Caco-2 (cell line): Measurements from ENCODE around the gene CHERP. TPM values are rescaled to one million over a fixed set of nuclear protein-coding genes. Genes with fewer than 3 reads are reported as not detected.

Source experiments
- BruUV-seq: library from RNA; stranded (reverse); fragments of 400-500 nt; replicated peaks from 2 replicates; lab custom pipeline; 2021; lab: Mats Ljungman, UMichigan
- CTCF ChIA-PET: fragments of 300-600 bp; sonication (Branson Sonifier 250); formaldehyde crosslinking; loops from one replicate; lab custom pipeline; 2022; ENCODE audit warnings: antibody characterized with exemption; lab: Charles Lee
- POLR2A ChIA-PET: fragments of 300-600 bp; sonication (Branson Sonifier 250); formaldehyde crosslinking; loops from one replicate; lab custom pipeline; 2022; ENCODE audit warnings: antibody characterized with exemption; lab: Charles Lee
- DNase-seq, 2 experiments: peaks; one replicate each; pipeline versions ENCODE4 v3.0.0 to v3.0.0-alpha.2; 2020 to 2022
- H3K27me3 ChIP-seq: replicated peaks from 2 replicates; pipeline ENCODE4 v1.6.0; 2011; ENCODE audit warnings: low read length; ENCODE audit not compliant: control insufficient read depth, insufficient read depth
- H3K36me3 ChIP-seq: 2 replicates; pipeline ENCODE4 v1.5.1; 2011; ENCODE audit warnings: low read length; ENCODE audit not compliant: control insufficient read depth, insufficient read depth
- H3K4me1 ChIP-seq: fragments of 250-450 bp; sonication (Bioruptor Pico); 2 replicates; pipeline ENCODE4 v1.5.1; 2020; ENCODE audit warnings: mild to moderate bottlenecking
- H3K4me3 ChIP-seq: 2 replicates; pipeline ENCODE4 v1.5.1; 2011; ENCODE audit warnings: low read depth, mild to moderate bottlenecking, control low read depth, low read length
- H3K9me3 ChIP-seq: fragments of 250-450 bp; sonication (Bioruptor Pico); 2 replicates; pipeline ENCODE4 v1.5.1; 2020; ENCODE audit warnings: mild to moderate bottlenecking, moderate library complexity
- H3K27ac Mint-ChIP-seq: one replicate; pipeline ENCODE4 v1.8.0; 2022; ENCODE audit warnings: mixed read lengths; ENCODE audit not compliant: unreplicated experiment
- H3K27me3 Mint-ChIP-seq: one replicate; pipeline ENCODE4 v1.8.0; 2022; ENCODE audit warnings: mixed read lengths; ENCODE audit not compliant: insufficient read depth, unreplicated experiment
- H3K36me3 Mint-ChIP-seq: one replicate; pipeline ENCODE4 v1.8.0; 2022; ENCODE audit warnings: mild to moderate bottlenecking, mixed read lengths; ENCODE audit not compliant: insufficient read depth, unreplicated experiment
- H3K4me1 Mint-ChIP-seq: one replicate; pipeline ENCODE4 v1.8.0; 2022; ENCODE audit warnings: low read depth, mixed read lengths; ENCODE audit not compliant: unreplicated experiment
- H3K4me3 Mint-ChIP-seq: one replicate; pipeline ENCODE4 v1.8.0; 2022; ENCODE audit warnings: mild to moderate bottlenecking, moderate library complexity, mixed read lengths; ENCODE audit not compliant: unreplicated experiment
- H3K9me3 Mint-ChIP-seq: one replicate; pipeline ENCODE4 v1.8.0; 2022; ENCODE audit warnings: mixed read lengths; ENCODE audit not compliant: unreplicated experiment
- CTCF ChIP-seq, 2 experiments: fragments of 200-600 bp in 1 of 2; IDR thresholded peaks; 1 replicate in 1 of 2; 2 replicates in 1 of 2; pipeline versions ENCODE4 v1.5.1 to v1.8.0; 2011 to 2022; ENCODE audit warnings: antibody characterized with exemption in 1 of 2, control low read depth in 1 of 2, inconsistent platforms in 1 of 2, low read depth in 1 of 2, low read length in 1 of 2, mild to moderate bottlenecking in 1 of 2, moderate library complexity in 1 of 2; ENCODE audit not compliant: insufficient read depth in 1 of 2, severe bottlenecking in 1 of 2, unreplicated experiment in 1 of 2
- intact Hi-C: fragments of 100-400 bp; cut with micrococcal nuclease; formaldehyde crosslinking; loops from one replicate; pipeline ENCODE4 v1.10.0; 2022; ENCODE audit not compliant: unreplicated experiment
- total RNA-seq: library from RNA; stranded (reverse); gene quantifications from 2 replicates; pipeline ENCODE4 v1.2.3, GENCODE V29; 2022

Gene CHERP
- total RNA-seq, 1 experiment from 2014 or later, result 66.1 TPM

- no peaks in the 10 kb centered on the region for H3K9me3 ChIP-seq
- peaks cover 4% of the 10 kb centered on the region for H3K36me3 ChIP-seq
- no peaks in the 10 kb centered on the region for H3K27me3 ChIP-seq
- peak in 1 of 2 experiments; percentile 4 for TF ChIP-seq CTCF (IDR thresholded peaks at IDR 0.05; ENCODE audit: insufficient read depth in 1 of 2, low read depth in 1 of 2, low read length in 1 of 2, severe bottlenecking in 1 of 2, unreplicated experiment in 1 of 2)
- H3K27ac Mint-ChIP-seq, result no peak overlapping the region
- no peaks in the 10 kb centered on the region for H3K27me3 Mint-ChIP-seq
- H3K9me3 Mint-ChIP-seq, result no peaks in the 10 kb centered on the region
- no peak overlapping the region for H3K4me3 Mint-ChIP-seq
- no TSS peak for BruUV-seq
- H3K4me1 Mint-ChIP-seq, result no peaks in the 10 kb centered on the region
- 0 out of 2 replicates have a peak, but pooled peaks cover 4% of the 10 kb centered on the region for H3K4me1 ChIP-seq
- no peak overlapping the region for H3K4me3 ChIP-seq
- ChIA-PET POLR2A (no interaction called here), CTCF (no interaction called here)
- intact Hi-C loops, result no loop called here
- DNase-seq, result no peak
- H3K36me3 Mint-ChIP-seq, result peaks cover 94% of the 10 kb centered on the region
Observed at GRCh38 chr19:16536130-16536529, 6.1 kb downstream of the CHERP start.

- Mint-ChIP-seq H3K27ac (no peak overlapping the region), H3K4me3 (no peak overlapping the region), H3K4me1 (no peaks in the 10 kb centered on the region), H3K27me3 (no peaks in the 10 kb centered on the region), H3K9me3 (no peaks in the 10 kb centered on the region), H3K36me3 (peaks cover 94% of the 10 kb centered on the region)
- Histone ChIP-seq H3K4me1 (no peaks in the 10 kb centered on the region), H3K36me3 (peaks cover 4% of the 10 kb centered on the region), H3K27me3 (no peaks in the 10 kb centered on the region), H3K9me3 (no peaks in the 10 kb centered on the region), H3K4me3 (no peak overlapping the region)
- ChIA-PET POLR2A (no interaction called here), CTCF (no interaction called here)
- TF ChIP-seq CTCF (IDR thresholded peaks at IDR 0.05; ENCODE audit: insufficient read depth in 1 of 2, low read depth in 1 of 2, low read length in 1 of 2, severe bottlenecking in 1 of 2, unreplicated experiment in 1 of 2), result no peak
- DNase-seq, result no peak
- intact Hi-C loops, result no loop called here
- BruUV-seq, result no TSS peak
Observed at GRCh38 chr19:16535381-16535780, 6.9 kb downstream of the CHERP start.

GRCh38 chr19:16532440-16533234 is 9.6 kb downstream of the CHERP start:
- Histone ChIP-seq H3K9me3 (no peaks in the 10 kb centered on the region), H3K36me3 (peaks cover 2% of the 10 kb centered on the region; the same call in 1 of the 2 replicates), H3K4me3 (no peak overlapping the region), H3K27me3 (no peaks in the 10 kb centered on the region), H3K4me1 (no peaks in the 10 kb centered on the region)
- DNase-seq, result no peak
- no peak for TF ChIP-seq CTCF (IDR thresholded peaks at IDR 0.05; ENCODE audit: insufficient read depth in 1 of 2, low read depth in 1 of 2, low read length in 1 of 2, severe bottlenecking in 1 of 2, unreplicated experiment in 1 of 2)
- CTCF ChIA-PET, result no interaction called here
- no peak overlapping the region for H3K27ac Mint-ChIP-seq
- no peak overlapping the region for H3K4me3 Mint-ChIP-seq
- peaks cover 94% of the 10 kb centered on the region for H3K36me3 Mint-ChIP-seq
- no peaks in the 10 kb centered on the region for H3K9me3 Mint-ChIP-seq
- intact Hi-C loops, result no loop called here
- POLR2A ChIA-PET, result no interaction called here
- no TSS peak for BruUV-seq
- no peaks in the 10 kb centered on the region for H3K27me3 Mint-ChIP-seq
- no peaks in the 10 kb centered on the region for H3K4me1 Mint-ChIP-seq
